Fibroblast of skin of left biceps (primary cell): Measurements from ENCODE around the gene EPAS1.

Experiments
- DNase-seq, 2 experiments: peaks; one replicate each; pipeline ENCODE4 v3.0.0-alpha.2; 2013; ENCODE audit warnings: low read depth in 2 of 2

EPAS1 gene

DNA sequence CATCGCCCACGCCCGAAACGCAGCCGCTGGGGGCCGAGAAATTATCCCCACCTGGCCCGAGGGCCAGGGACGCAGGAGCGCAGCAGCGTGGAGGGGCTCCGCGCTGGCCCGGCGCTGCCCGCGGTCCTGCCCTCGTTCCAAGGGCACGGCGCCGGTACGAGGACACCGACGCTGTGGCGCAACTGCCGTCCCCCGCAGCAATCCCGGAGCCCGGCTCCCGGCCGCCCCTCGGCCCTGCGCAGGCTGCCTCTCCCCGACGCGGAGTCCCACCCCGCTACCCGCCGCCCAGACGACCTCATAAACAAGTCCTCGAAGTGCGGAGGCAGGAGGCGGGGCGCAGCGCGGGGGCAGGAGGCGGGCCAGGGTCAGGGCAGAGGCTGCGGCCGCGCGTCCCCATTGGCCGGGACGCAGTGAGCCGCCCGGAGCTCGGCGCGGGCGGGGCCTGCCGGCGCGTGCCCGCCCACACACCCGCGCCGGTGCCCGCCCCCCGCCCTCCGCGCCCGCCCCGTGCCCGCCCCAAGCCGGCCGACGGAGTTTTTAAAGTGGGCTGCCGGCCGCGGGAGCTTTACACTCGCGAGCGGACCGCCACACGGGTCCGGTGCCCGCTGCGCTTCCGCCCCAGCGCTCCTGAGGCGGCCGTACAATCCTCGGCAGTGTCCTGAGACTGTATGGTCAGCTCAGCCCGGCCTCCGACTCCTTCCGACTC lies at the start of gene EPAS1:
EPAS1 (plus strand) TSS at position 568 of the 706 bp plus-strand sequence. CDS start 505 bp downstream, outside the sequence.
- peak in 1 of 2 experiments; percentile 34 for DNase-seq

DNA sequence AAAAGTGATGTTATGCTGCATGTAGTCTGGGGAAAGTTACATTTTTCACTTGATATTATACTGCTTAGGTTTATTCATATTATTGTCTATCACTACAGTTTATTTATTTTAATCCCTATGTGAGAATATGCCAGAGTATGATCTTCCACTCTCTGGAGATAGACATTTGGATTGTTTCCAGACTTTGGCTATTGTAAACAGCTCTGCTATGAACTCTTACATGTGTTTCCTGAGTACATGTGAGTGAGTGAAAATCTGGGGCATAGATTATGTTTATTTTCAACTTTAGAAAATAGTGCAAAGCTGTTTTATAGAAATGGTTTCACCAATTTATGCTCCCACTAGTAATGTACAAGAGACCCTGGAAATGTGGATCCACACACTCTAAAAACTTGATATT lies 49.0 kb upstream of the EPAS1 start:
- DNase-seq, result no peak

DNA sequence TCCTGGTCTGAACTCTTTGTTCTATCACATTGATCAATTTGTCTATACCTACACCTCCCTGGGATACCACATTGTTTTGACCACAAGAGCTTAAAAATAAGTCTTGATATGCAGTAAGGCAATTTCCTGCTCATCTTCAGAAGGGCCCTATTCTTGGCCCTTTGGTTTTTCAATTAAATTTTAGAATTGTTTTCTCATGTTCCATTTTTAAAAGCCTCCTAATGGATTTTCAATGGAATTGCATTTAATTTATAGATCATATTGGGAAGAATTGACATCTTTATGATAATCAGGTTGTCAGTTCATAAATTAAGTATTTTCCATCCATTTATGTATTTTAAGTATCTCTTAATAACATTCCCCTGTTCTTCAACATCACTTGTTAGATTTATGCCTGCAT lies 47.6 kb upstream of the EPAS1 start:
- no peak for DNase-seq

DNA sequence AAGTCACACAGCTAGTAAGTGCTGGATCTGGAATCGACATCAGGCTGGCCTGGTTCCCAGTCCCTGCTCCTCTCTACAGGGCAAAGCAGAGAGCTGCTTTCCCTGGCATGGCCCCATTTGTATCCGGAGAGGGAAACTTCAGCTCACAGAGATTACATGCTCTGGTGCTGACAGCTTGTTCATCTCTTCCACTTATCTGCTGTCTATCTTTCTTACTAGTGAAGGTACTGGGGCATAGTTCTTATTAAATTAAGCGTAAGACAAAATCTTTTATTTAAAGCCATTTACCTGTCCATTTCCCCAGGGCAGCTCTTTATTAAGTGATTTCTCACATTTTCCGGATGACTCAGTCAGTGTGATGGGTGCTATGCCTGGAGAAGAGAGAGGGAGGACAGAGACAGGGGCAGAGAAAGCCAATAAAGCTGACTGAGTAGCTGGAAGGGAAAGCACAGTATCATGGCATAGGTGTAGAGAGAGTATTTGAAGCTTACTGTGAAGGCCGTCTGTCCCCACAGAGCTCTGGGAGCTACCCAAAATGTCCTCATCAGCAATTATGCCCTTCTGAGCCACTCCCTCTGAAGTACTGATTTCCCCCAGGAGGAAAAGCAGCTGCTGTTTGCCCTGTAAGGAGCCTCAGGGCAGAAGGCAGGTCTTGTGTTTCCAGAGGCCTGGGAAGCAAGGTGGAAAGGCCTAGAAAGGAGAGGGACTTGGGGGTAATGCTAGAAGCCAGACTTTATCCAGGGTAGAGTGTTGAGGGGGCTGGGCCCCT lies 44.1 kb upstream of the EPAS1 start:
- no peak for DNase-seq

DNA sequence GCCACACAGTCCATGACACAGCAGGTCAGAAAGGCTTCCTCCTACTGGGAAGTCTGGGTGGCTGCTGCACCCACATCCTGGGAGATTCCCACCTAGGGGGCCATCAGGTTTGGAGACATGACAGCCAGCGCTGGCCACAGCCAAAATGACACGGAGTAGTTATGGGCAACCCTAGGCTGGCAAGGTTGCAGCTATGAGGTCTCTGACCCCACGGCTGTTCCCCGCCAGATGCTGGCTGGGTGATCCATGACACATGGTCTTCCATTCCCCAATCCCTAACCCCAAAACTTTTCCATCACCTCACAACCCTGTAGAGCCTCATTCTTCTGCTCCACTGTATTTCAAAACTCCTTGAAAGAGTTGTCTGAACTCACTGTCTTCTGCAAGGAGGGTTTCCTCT lies 42.7 kb upstream of the EPAS1 start:
- no peak for DNase-seq

DNA sequence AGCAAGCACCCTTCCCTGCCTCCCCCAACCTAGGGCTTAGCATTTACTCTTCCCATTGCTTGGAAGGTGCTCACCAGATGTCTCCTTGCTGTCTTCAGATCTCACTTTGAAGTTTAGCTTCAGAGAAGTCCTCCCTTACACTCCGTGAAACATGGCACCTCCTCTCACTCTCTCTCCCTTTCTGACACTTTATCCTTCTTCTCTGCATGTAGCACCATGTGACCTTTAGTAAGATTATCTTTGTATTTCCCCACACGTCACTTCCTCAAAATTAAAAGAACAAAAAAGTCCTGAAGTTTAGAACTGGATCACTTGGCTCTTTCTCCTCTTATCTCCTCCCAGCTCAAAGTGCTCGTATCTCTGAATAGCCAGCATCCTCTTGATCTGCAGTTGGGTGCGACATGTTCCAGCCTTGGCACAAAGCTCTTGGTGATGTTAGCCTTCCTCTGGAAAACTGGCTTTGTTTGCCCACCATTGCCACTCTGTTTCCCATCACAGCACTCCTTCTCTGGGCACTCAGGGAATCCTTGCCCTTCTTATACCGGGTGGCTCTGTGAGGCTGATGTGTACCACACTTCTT lies 40.6 kb upstream of the EPAS1 start:
- no peak for DNase-seq

DNA sequence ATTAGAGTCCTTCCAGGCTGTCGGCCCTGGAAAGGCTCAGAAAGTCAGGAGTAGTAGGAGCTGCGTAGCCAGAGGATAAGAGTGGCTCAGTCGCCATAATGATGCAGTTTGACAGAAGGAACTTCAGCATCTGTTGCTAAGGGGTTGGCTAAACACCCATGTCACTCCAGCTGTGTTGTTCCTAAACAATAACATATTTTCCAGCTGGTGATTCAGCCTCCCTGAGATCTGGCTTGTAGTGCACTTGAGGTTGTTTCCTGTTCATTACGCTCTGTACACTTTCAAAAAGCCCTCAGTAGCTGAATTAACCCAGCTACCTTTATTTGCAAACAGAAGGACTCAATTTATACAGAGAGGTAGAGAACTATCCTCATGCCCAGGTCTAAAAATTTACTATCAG lies 39.7 kb upstream of the EPAS1 start:
- DNase-seq, result no peak

DNA sequence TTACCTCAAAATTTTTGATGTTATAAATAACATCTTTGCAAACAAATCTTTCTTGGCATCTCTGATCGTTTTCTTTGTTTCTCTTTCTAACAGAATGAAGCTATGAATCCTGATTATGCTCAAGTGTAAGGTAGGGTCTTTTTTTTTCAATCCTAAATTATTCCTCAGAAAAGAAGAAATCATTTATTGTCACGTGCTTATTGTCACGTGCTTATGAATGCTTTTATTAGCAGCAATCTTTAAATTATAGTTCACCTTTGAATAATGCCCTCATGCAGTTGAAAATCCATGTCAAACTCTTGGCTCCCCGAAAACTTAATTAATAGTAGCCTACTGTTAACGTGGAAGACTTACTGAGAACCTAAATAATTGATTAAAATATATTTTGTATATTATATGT lies 39.2 kb upstream of the EPAS1 start:
- DNase-seq, result no peak

DNA sequence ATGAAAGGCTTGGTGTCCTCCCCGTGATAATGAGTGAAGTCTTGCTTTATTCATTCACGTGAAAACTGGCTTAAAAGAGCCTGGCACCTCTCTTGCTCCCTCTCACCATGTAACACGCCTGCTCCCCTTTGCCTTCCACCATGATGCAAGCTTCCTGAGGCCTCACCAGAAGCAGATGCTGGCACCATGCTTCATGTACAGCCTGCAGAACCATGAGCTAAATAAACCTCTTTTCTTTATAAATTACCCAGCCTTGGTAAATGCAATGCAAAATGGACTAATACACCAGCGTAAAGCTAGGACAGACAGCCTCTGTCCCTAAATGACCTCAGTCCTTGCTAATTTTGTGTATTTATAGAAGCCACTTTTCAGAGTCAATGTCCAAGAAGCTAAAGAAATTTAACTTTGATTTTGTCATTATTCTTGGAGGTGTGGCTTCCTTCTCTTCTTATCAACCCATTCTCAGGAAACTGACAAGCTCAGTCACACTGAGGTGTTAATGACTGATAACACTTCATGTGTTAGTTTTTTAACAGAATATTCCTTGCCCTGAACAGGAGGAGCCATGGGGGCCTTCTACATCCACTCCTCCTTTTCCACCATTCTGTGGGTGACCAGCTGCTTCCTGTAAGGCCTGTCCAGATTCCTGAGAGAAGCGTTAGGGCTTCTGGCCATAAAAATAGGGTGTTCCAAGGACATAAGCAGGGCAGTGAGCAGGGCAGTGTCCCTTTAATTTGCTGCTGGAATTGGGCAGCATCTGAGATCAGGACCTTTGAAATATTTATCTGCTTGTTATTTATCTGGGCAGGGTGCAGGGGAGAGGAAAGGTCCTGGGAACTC lies 38.0 kb upstream of the EPAS1 start:
- DNase-seq, result no peak

DNA sequence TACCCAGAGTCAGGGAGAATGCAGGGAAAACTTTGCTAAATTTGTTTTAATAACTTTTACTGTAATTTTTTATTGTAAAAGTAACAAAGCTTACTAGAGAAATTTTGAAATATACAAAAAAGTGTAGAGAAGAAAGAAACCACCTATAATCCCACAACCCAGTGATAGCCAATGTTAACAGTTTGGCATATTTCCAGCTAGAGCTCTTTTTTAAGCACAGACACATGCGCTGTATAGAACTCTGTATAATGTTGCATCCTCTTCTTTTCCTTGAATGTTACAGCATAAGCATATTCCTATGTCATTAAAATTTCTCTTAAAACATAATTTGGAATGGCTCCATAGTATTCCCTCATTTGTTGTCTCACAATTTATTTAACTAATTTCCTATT lies 37.4 kb upstream of the EPAS1 start:
- DNase-seq, result no peak

DNA sequence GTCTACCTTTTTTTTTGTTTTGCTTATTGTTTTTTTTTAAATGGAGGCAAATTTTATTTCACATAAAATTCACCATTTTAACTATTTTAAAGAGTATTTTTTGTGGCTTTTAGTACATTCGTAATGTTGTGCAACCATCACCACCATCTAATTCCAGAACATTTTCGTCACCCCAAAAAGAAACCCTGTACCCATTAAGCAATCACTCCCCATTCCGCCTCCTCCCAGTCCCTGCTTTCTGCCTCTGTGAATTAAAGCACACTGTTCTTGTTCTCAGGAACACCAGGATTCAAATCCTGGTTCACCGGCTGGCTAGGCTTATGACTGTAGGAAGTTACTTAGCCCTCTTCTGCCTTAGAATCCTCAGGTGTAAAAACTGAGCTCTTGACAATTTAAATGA lies 36.9 kb upstream of the EPAS1 start:
- DNase-seq, result no peak

DNA sequence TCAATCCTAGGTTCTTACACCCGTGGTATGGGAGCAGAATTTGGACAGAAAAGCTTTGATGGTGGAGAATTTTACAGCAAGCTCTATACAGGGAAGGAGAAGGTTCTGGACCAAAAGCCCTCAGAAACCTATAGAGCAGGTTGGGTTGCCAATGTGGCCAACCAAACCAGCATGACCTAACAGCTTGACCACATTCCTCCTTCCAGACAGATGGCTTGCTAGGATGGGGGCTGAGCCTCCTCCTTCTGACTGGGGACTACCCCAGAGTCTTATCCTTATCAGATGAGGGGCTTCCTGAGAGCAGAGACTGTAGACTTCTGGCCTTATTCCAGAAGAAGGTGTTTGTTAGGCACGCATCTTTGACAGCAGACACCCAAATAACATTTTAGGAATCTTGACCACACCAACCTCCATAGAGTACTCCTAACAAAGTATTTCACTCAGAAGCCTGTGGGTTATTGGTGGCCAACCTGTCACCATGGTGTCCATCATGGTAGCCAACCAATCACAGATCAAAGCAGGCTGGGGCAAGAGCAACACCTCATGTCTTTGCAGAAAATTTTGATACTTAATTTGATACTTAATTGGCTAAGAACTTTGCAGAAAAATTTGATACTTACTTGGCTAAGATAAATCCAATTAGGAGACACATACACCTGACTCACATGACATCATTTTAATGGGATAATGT lies 34.8 kb upstream of the EPAS1 start:
- DNase-seq, result no peak

DNA sequence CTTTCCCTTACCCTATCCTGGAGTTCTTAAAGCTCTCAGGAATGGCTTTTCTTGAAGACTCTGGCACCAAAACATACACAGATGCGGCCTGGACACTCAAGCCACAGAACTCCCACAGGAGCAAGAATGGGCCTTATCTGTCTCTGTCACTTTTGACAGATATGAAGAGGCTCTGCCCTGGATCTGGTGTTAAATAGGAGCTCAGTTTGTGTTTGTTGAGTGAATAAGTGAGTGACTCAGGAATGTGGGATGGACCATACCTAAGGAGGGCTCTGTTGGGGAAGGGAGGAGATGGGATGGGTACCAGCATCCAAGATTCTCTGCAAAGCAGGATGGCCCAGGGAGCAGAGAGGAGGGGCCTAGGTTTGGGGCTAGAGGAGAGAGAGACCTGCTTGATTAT lies 33.9 kb upstream of the EPAS1 start:
- no peak for DNase-seq

DNA sequence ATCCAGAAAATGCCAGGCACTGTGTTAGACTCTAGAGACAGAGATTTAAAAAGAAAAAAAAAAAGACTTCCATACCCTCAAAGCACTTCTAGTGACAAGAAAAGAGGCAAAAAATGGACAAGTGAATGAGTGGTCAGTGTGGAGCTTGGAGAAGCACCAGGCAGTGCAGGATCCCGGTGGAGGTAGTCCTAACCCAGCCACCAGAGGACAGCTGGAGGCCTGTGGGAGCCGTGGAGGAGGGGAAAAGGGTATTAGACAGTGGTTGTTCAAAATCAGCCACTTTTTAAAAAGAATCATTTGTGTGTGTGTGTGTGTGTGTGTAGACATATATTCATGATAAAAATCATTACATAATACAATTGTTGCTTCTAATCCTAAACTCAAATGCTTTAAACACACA lies 32.8 kb upstream of the EPAS1 start:
- DNase-seq, result no peak

DNA sequence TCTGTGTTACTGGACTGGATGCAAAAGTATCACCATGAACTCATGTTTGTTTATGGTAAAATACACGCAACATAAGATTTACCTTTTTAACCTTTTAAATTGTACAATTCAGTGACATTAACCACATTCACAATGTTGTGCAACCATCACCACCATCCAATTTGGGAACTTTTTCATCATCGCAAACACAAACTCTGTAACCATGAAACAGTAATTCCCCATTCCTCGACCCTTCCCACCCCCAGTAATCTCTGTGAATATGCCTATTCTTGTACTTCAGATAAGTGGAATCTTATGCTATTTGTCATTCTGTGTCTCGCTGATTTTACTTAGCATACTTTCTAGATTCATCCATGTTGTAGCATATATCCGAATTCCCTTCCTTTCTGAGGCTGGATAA lies 31.1 kb upstream of the EPAS1 start:
- DNase-seq, result no peak

DNA sequence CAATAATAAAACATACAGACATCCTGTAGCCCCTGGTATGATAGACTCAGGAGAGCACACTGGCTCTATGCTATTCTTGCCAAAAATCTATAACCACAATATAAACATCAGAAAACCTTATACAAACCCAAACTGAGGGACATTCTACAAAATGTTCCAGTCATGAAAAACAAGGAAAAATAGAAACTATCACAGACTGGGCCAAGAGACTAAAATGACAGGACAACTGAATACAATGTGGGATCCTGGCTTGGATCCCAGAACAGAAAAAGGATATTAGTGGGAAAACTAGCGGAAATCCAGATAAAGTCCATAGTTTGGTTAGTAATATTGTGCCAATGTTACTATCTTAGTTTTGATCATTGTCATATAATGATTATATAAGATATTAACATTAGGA lies 29.6 kb upstream of the EPAS1 start:
- no peak for DNase-seq

DNA sequence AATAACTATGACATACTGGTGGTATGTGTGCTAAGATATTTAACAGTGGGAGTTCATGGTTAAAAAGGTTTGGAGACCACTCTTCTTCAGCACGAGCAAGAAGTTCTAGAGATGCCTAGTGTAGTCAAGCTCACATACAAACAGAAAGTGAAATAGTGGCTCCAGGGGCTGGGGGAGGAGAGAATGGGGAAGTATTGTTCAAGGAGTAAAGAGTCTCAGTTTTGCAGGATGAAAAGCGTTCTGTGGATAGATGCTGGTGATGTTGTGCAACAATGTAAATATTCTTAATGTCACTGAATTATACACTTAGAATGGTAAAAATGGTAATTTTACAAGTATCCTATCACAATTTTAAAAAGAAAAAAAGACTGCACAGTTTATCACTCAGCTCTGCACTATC lies 29.0 kb upstream of the EPAS1 start:
- no peak for DNase-seq

DNA sequence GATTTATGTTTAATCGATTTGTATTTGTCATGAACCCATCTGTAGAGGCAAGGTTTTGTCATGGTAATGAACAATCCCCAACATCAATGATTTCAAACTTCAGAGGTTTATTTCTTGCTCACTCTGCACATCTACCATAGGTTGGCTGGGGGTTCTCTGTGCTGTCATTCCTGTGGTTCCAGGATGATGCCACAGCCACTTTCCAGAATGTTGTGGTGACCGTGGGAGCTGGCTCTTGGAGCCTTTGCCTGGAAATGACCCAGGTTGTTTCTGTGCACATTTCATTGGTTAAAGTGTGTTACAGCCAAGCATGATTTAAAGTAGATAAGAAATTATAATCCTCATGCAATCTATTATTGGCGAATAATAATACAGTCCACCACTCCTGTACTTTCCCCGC lies 28.2 kb upstream of the EPAS1 start:
- peak; percentile 31 for DNase-seq

DNA sequence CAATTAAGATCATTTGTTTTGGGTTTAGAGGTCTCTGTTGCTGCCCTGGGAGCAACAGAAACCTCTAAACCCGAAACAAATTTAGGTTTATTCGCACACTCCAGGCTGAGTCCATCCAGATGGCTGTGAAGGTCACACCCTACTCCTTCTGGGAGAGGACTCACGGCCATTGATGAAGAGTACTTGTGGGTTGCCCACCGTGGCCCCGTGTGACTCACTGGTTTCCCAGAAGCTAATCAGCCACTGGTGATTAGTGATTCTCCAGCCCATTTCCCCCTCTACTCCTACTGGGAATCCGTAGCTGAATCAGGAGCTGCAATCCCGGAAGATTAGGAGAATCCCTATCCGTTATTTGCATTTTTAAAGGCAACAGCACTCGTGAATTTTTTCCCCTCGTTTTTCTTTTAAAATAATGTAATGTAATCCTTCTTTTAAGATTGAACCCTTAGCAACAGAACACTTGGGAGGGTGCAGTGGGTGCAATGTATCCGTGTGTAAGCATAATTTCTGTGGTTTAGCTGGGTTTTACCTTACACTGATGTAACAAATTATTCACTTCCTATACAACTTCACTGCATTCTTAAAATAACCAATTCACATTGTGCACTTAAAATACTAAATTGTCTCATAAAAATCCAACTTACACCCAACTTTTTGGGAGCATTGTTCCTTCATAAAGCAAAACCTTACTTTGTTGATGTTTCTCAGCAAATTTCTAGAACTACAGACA lies 27.5 kb upstream of the EPAS1 start:
- DNase-seq, result no peak

DNA sequence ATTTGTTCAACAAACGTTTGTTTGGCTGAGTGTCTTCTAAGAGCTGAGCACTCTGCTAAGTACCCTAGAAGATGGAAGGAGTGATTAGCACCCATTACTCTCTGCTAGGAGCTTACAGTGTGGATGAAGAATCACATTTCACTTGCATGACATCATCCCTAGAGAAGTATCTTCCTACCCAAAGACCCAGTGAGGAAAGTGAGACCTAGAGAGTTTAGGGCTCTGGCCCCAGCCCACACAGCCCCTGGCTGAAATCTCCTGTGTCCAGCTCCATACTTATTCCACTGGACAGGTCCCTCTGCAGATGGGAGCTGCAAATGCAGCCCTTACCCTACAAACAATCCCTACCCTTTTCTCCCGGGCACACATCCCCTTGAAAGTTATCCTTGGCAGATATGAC lies 26.8 kb upstream of the EPAS1 start:
- no peak for DNase-seq
